Measurements from ENCODE around the gene FIP1L1.

FIP1L1 gene

GRCh38 chr4:53510321-53510720 is 132.9 kb downstream of the FIP1L1 start:
- TF ChIP-seq CTCF (IDR thresholded peaks at IDR 0.05; ENCODE audit: borderline replicate concordance, insufficient read depth, low read depth, low read length): no peak
- H3K4me3 ChIP-seq (ENCODE audit: low read depth, low read length): no peak overlapping the region
